ENCODE results near the gene PAQR5. TPM values are rescaled to one million over a fixed set of nuclear protein-coding genes. Genes with fewer than 3 reads are reported as not detected.
A peak's percentile ranks its signal among the peaks of the same experiment; 100 is the strongest.
"Not testable (repeated sequence)": the region's sequence is repeated elsewhere in the genome, so short reads cannot be mapped to it uniquely, and the experiment has no call there.

The PAQR5 gene
- total RNA-seq, 1 donor from 2014 or later: 0.15 TPM

- Mint-ChIP-seq H3K27ac (ENCODE audit: unreplicated experiment) (no peak overlapping the region), H3K9me3 (ENCODE audit: unreplicated experiment) (no peaks in the 10 kb centered on the region), H3K4me3 (ENCODE audit: unreplicated experiment) (no peak overlapping the region), H3K4me1 (ENCODE audit: unreplicated experiment) (peaks cover 2% of the 10 kb centered on the region), H3K27me3 (ENCODE audit: unreplicated experiment) (peaks cover 4% of the 10 kb centered on the region), H3K36me3 (ENCODE audit: low read depth, unreplicated experiment) (no peaks in the 10 kb centered on the region)
- peak; percentile 25 for DNase-seq (ENCODE audit: low spot score)
- TF ChIP-seq, protein P1, sequence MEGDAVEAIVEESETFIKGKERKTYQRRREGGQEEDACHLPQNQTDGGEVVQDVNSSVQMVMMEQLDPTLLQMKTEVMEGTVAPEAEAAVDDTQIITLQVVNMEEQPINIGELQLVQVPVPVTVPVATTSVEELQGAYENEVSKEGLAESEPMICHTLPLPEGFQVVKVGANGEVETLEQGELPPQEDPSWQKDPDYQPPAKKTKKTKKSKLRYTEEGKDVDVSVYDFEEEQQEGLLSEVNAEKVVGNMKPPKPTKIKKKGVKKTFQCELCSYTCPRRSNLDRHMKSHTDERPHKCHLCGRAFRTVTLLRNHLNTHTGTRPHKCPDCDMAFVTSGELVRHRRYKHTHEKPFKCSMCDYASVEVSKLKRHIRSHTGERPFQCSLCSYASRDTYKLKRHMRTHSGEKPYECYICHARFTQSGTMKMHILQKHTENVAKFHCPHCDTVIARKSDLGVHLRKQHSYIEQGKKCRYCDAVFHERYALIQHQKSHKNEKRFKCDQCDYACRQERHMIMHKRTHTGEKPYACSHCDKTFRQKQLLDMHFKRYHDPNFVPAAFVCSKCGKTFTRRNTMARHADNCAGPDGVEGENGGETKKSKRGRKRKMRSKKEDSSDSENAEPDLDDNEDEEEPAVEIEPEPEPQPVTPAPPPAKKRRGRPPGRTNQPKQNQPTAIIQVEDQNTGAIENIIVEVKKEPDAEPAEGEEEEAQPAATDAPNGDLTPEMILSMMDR (IDR thresholded peaks at IDR 0.05; ENCODE audit: unreplicated experiment): no peak
These were observed 81.5 kb downstream of the PAQR5 start for GRCh38 chr15:69380100-69380725.

- no peaks in the 10 kb centered on the region for H3K9me3 Mint-ChIP-seq (ENCODE audit: unreplicated experiment)
- no peaks in the 10 kb centered on the region for H3K36me3 Mint-ChIP-seq (ENCODE audit: low read depth, unreplicated experiment)
- no peak for DNase-seq (ENCODE audit: low spot score)
- H3K4me1 Mint-ChIP-seq (ENCODE audit: unreplicated experiment): no peaks in the 10 kb centered on the region
- H3K27me3 Mint-ChIP-seq (ENCODE audit: unreplicated experiment): peaks cover 4% of the 10 kb centered on the region
- no peak overlapping the region for H3K4me3 Mint-ChIP-seq (ENCODE audit: unreplicated experiment)
- H3K27ac Mint-ChIP-seq (ENCODE audit: unreplicated experiment): no peak overlapping the region
- TF ChIP-seq, protein P1 (IDR thresholded peaks at IDR 0.05; ENCODE audit: unreplicated experiment): no peak
These were observed 82.0 kb downstream of the PAQR5 start for GRCh38 chr15:69380726-69381105.

DNA sequence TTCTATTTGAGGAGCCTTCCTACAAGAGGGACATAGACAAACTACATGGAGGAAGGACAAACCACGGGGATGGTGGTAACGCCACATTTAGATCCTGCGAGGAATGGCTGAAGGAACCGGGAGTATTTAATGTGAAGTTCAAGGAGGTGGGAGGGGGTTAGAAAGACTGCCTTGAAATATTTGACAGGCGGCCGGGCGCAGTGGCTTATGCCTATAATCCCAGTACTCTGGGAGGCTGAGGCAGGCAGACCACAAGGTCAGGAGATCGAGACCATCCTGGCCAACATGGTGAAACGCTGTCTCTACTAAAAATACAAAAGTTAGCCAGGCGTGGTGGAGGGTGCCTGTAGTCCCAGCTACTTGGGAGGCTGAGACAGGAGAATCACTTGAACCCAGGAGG is 83.5 kb downstream of the PAQR5 start:
- not testable (repeated sequence) for H3K9me3 Mint-ChIP-seq (ENCODE audit: unreplicated experiment); H3K27me3 Mint-ChIP-seq (ENCODE audit: unreplicated experiment); DNase-seq (ENCODE audit: low spot score); H3K4me1 Mint-ChIP-seq (ENCODE audit: unreplicated experiment); H3K27ac Mint-ChIP-seq (ENCODE audit: unreplicated experiment); H3K4me3 Mint-ChIP-seq (ENCODE audit: unreplicated experiment); H3K36me3 Mint-ChIP-seq (ENCODE audit: low read depth, unreplicated experiment)

- H3K36me3 Mint-ChIP-seq (ENCODE audit: low read depth, unreplicated experiment); H3K4me1 Mint-ChIP-seq (ENCODE audit: unreplicated experiment); H3K4me3 Mint-ChIP-seq (ENCODE audit: unreplicated experiment); H3K27ac Mint-ChIP-seq (ENCODE audit: unreplicated experiment); DNase-seq (ENCODE audit: low spot score); H3K9me3 Mint-ChIP-seq (ENCODE audit: unreplicated experiment); H3K27me3 Mint-ChIP-seq (ENCODE audit: unreplicated experiment): not testable (repeated sequence)
These were observed 85.4 kb downstream of the PAQR5 start for GRCh38 chr15:69384066-69384465.

GRCh38 chr15:69384626-69385598 is 86.2 kb downstream of the PAQR5 start:
- no peak overlapping the region for H3K4me3 Mint-ChIP-seq (ENCODE audit: unreplicated experiment)

More at GRCh38 chr15:69384626-69385598, 86.2 kb downstream of the PAQR5 start:
- no peak overlapping the region for H3K27ac Mint-ChIP-seq (ENCODE audit: unreplicated experiment)
- H3K4me1 Mint-ChIP-seq (ENCODE audit: unreplicated experiment): no peaks in the 10 kb centered on the region
- H3K9me3 Mint-ChIP-seq (ENCODE audit: unreplicated experiment): no peaks in the 10 kb centered on the region
- peaks cover 5% of the 10 kb centered on the region for H3K36me3 Mint-ChIP-seq (ENCODE audit: low read depth, unreplicated experiment)
- DNase-seq (ENCODE audit: low spot score): no peak
- TF ChIP-seq, protein P1 (IDR thresholded peaks at IDR 0.05; ENCODE audit: unreplicated experiment): no peak
- H3K27me3 Mint-ChIP-seq (ENCODE audit: unreplicated experiment): peaks cover 4% of the 10 kb centered on the region

Measured in endothelial cell (in vitro differentiated cells).